Activated T-cell treated with anti-CD3 and anti-CD28 coated beads, Interleukin-2, amount 50 U/mL, for 48 hours (primary cell): Measurements from ENCODE around the gene CD276.
"Not testable (repeated sequence)": the region's sequence is repeated elsewhere in the genome, so short reads cannot be mapped to it uniquely, and the experiment has no call there.

ENCODE experiments used
- DNase-seq, 2 experiments: peaks; one replicate each; pipeline ENCODE4 v3.0.0-alpha.2; 2020

CD276 gene

GRCh38 chr15:73685981-73686380 lies 1.8 kb downstream of the CD276 start:
- peak in 1 of 2 experiments; percentile 6 for DNase-seq

- DNase-seq = no peak
Measured at GRCh38 chr15:73686781-73687256, 2.6 kb downstream of the CD276 start.

- no peak for DNase-seq
Measured at GRCh38 chr15:73687351-73687750, 3.2 kb downstream of the CD276 start.

GRCh38 chr15:73688455-73688854 lies 4.3 kb downstream of the CD276 start:
- no peak for DNase-seq

GRCh38 chr15:73691396-73691795 lies 7.2 kb downstream of the CD276 start:
- DNase-seq = no peak

GRCh38 chr15:73694419-73694818 lies 10.2 kb downstream of the CD276 start:
- DNase-seq = no peak

- DNase-seq = no peak
Measured at GRCh38 chr15:73695773-73696640, 11.8 kb downstream of the CD276 start.

- DNase-seq = no peak
Measured at GRCh38 chr15:73696641-73697001, 12.4 kb downstream of the CD276 start.

GRCh38 chr15:73697033-73697467 lies 12.9 kb downstream of the CD276 start:
- DNase-seq = peak; percentile 83 to 87

GRCh38 chr15:73699249-73700040 lies 15.3 kb downstream of the CD276 start:
- no peak for DNase-seq

- peak; percentile 77 to 80 for DNase-seq
Measured at GRCh38 chr15:73700041-73700842, 16.1 kb downstream of the CD276 start.

GRCh38 chr15:73702311-73703239 lies 18.4 kb downstream of the CD276 start:
- not testable (repeated sequence) for DNase-seq

- not testable (repeated sequence) for DNase-seq
Measured at GRCh38 chr15:73703601-73704000, 19.4 kb downstream of the CD276 start.

- DNase-seq = not testable (repeated sequence)
Measured at GRCh38 chr15:73704142-73704868, 20.1 kb downstream of the CD276 start.

GRCh38 chr15:73704869-73705645 lies 20.9 kb downstream of the CD276 start:
- peak; percentile 80 to 81 for DNase-seq

- no peak for DNase-seq
Measured at GRCh38 chr15:73708691-73709090, 24.5 kb downstream of the CD276 start.

GRCh38 chr15:73709241-73709640 lies 25.1 kb downstream of the CD276 start:
- no peak for DNase-seq

- DNase-seq = no peak
Measured at GRCh38 chr15:73709686-73710085, 25.5 kb downstream of the CD276 start.

GRCh38 chr15:73710321-73710720 lies 26.1 kb downstream of the CD276 start:
- DNase-seq = no peak

- DNase-seq = no peak
Measured at GRCh38 chr15:73711526-73711925, 27.3 kb downstream of the CD276 start.
